NAMALWA (cell line): ENCODE data around the gene TPX2.
"Not testable (repeated sequence)": the region's sequence is repeated elsewhere in the genome, so short reads cannot be mapped to it uniquely, and the experiment has no call there.

Experiments used
- DNase-seq: peaks from one replicate; pipeline ENCODE4 v3.0.0-alpha.2; 2015; ENCODE audit warnings: low spot score

Gene TPX2

GRCh38 chr20:31720486-31721407, 18.3 kb upstream of the TPX2 start:
- DNase-seq: peak; percentile 87

GRCh38 chr20:31721408-31722256, 17.5 kb upstream of the TPX2 start:
- peak; percentile 30 for DNase-seq

- DNase-seq: peak; percentile 83
Observed at GRCh38 chr20:31722257-31723068, 16.6 kb upstream of the TPX2 start, which contains the start of gene BCL2L1. Gene BCL2L1 (minus strand): TSS chr20:31722868. CDS start chr20:31722218, 650 bp downstream.

- no peak for DNase-seq
Observed at GRCh38 chr20:31723069-31723318, 16.1 kb upstream of the TPX2 start.

GRCh38 chr20:31723319-31724078, 15.6 kb upstream of the TPX2 start:
- DNase-seq: peak; percentile 98

GRCh38 chr20:31731321-31731717, 7.8 kb upstream of the TPX2 start:
- no peak for DNase-seq

- no peak for DNase-seq
Observed at GRCh38 chr20:31739550-31739977, 474 bp downstream of the TPX2 start.

GRCh38 chr20:31740208-31740607, 1.1 kb downstream of the TPX2 start:
- DNase-seq: peak; percentile 51

- DNase-seq: no peak
Observed at GRCh38 chr20:31740656-31741323, 1.7 kb downstream of the TPX2 start.

GRCh38 chr20:31746068-31746878, 7.2 kb downstream of the TPX2 start:
- no peak for DNase-seq

GRCh38 chr20:31747028-31747427, 7.9 kb downstream of the TPX2 start:
- DNase-seq: not testable (repeated sequence)

- no peak for DNase-seq
Observed at GRCh38 chr20:31747640-31748039, 8.6 kb downstream of the TPX2 start.

GRCh38 chr20:31749223-31749622, 10.1 kb downstream of the TPX2 start:
- no peak for DNase-seq

GRCh38 chr20:31751126-31751525, 12.0 kb downstream of the TPX2 start:
- no peak for DNase-seq

GRCh38 chr20:31757254-31757653, 18.2 kb downstream of the TPX2 start:
- no peak for DNase-seq

- no peak for DNase-seq
Observed at GRCh38 chr20:31758521-31758920, 19.4 kb downstream of the TPX2 start.

GRCh38 chr20:31758991-31759390, 19.9 kb downstream of the TPX2 start:
- DNase-seq: no peak

GRCh38 chr20:31759836-31760518, 20.9 kb downstream of the TPX2 start:
- no peak for DNase-seq

GRCh38 chr20:31760519-31761240, 21.6 kb downstream of the TPX2 start:
- no peak for DNase-seq
